Prostate gland (tissue), 2 donors: ENCODE data around the gene COX14. TPM values are rescaled to one million over a fixed set of nuclear protein-coding genes. Genes with fewer than 3 reads are reported as not detected.

ENCODE experiments used
- DNase-seq: peaks from one replicate; pipeline ENCODE4 v3.0.0-alpha.2; 2019; ENCODE audit warnings: low spot score
- H3K27ac ChIP-seq, 2 donors: fragments of 200-600 bp; sonication (generic); 2 replicates each; pipeline ENCODE4 v1.5.1; 2017 to 2019
- H3K27me3 ChIP-seq: fragments of 200-600 bp; sonication (generic); replicated peaks from 2 replicates; pipeline ENCODE4 v1.5.1; 2019; ENCODE audit not compliant: insufficient read depth
- H3K36me3 ChIP-seq, 2 donors: fragments of 200-600 bp; sonication (generic); 1 replicate in 1 of 2; 2 replicates in 1 of 2; pipeline versions ENCODE4 v1.5.1 to v1.8.1; 2017 to 2019
- H3K4me1 ChIP-seq: fragments of 200-600 bp; sonication (generic); replicated peaks from 2 replicates; pipeline ENCODE4 v1.5.1; 2019
- H3K4me3 ChIP-seq, 2 donors: fragments of 200-600 bp; sonication (generic); 2 replicates each; pipeline ENCODE4 v1.5.1; 2017 to 2019
- H3K9me3 ChIP-seq: fragments of 200-600 bp; sonication (generic); 2 replicates; pipeline ENCODE4 v1.5.1; 2017
- CTCF ChIP-seq, 4 experiments: fragments of 200-600 bp in 2 of 4; fragments of 450-650 bp in 2 of 4; sonication (generic) in 2 of 4; IDR thresholded peaks; 1 replicate in 3 of 4; 2 replicates in 1 of 4; pipeline ENCODE4 v1.5.1; 2016 to 2019; ENCODE audit warnings: antibody characterized with exemption in 4 of 4, mild to moderate bottlenecking in 2 of 4, moderate library complexity in 2 of 4
- POLR2A ChIP-seq: fragments of 450-650 bp; IDR thresholded peaks from one replicate; pipeline ENCODE4 v1.6.1; 2016; ENCODE audit warnings: antibody characterized with exemption, mild to moderate bottlenecking
- POLR2AphosphoS5 ChIP-seq: sonication (generic); formaldehyde crosslinking; IDR thresholded peaks from one replicate; pipeline ENCODE4 v1.6.1; 2017; ENCODE audit warnings: antibody characterized with exemption
- WGBS: methylation state at CpG from one replicate; pipeline ENCODE4 v1.1.5; 2018; 5-methylcytosine and 5-hydroxymethylcytosine counted together
- intact Hi-C: fragments of 100-400 bp; cut with DNase I; formaldehyde crosslinking; loops from one replicate; pipeline ENCODE4 v1.14.2; 2022
- total RNA-seq, 2 donors: library from RNA; depleted of rRNA; stranded (reverse); fragments of >200 nt; gene quantifications; one replicate each; pipeline ENCODE4 v1.1.0, GENCODE V29; 2016

The COX14 gene
- total RNA-seq, 2 donors from 2014 or later: 59.9 to 84.6 TPM

- no peak for DNase-seq
- intact Hi-C loops: loop anchor here (10.0 kb wide), 1 partner anchor 298 kb away; no protein-coding TSS in a partner anchor
- no peaks in the 10 kb centered on the region for H3K27me3 ChIP-seq
- H3K9me3 ChIP-seq: no peaks in the 10 kb centered on the region
- no peak overlapping the region for H3K27ac ChIP-seq
- H3K4me3 ChIP-seq: no peak overlapping the region
- H3K4me1 ChIP-seq: no peaks in the 10 kb centered on the region
- 85% methylated on average over 7 of the region's 7 CpGs for WGBS
- TF ChIP-seq POLR2A (no peak), POLR2AphosphoS5 (no peak), CTCF (IDR thresholded peaks at IDR 0.05) (no peak)
- no peaks in the 10 kb centered on the region for H3K36me3 ChIP-seq
These were observed 38.8 kb upstream of the COX14 start for GRCh38 chr12:50073206-50073605.

GRCh38 chr12:50073712-50074111 is 38.3 kb upstream of the COX14 start:
- Histone ChIP-seq H3K9me3 (no peaks in the 10 kb centered on the region), H3K36me3 (no peaks in the 10 kb centered on the region), H3K27ac (no peak overlapping the region), H3K27me3 (no peaks in the 10 kb centered on the region), H3K4me1 (no peaks in the 10 kb centered on the region), H3K4me3 (no peak overlapping the region)
- no peak for DNase-seq
- TF ChIP-seq POLR2AphosphoS5 (no peak), POLR2A (no peak), CTCF (IDR thresholded peaks at IDR 0.05) (no peak)
- 87% methylated on average over 10 of the region's 10 CpGs for WGBS
- intact Hi-C loops: loop anchor here (10.0 kb wide), 1 partner anchor 299 kb away; no protein-coding TSS in a partner anchor

GRCh38 chr12:50074936-50075807 is 36.9 kb upstream of the COX14 start:
- 10% methylated on average over 5 of the region's 9 CpGs for WGBS
- Histone ChIP-seq H3K4me1 (no peaks in the 10 kb centered on the region), H3K9me3 (no peaks in the 10 kb centered on the region), H3K36me3 (no peaks in the 10 kb centered on the region), H3K4me3 (no peak overlapping the region), H3K27ac (no peak overlapping the region), H3K27me3 (no peaks in the 10 kb centered on the region)
- intact Hi-C loops: loop anchor here (5.0 to 10.0 kb wide), 2 partner anchors 48 to 300 kb away; partner anchors contain the start of gene RACGAP1
- peak; percentile 66 to 96 (median 86) for TF ChIP-seq CTCF (IDR thresholded peaks at IDR 0.05)
- peak; percentile 40 for TF ChIP-seq POLR2AphosphoS5
- no peak for TF ChIP-seq POLR2A
- DNase-seq: peak; percentile 76

GRCh38 chr12:50075808-50076170 is 36.2 kb upstream of the COX14 start:
- no peak overlapping the region for H3K4me3 ChIP-seq
- DNase-seq: no peak
- H3K4me1 ChIP-seq: no peaks in the 10 kb centered on the region
- H3K9me3 ChIP-seq: no peaks in the 10 kb centered on the region
- 86% methylated on average over 1 of the region's 1 CpG for WGBS
- TF ChIP-seq CTCF (IDR thresholded peaks at IDR 0.05) (no peak), POLR2A (no peak), POLR2AphosphoS5 (no peak)
- intact Hi-C loops: loop anchor here (2.0 to 10.0 kb wide), 3 partner anchors 48 to 301 kb away; partner anchors contain the start of gene RACGAP1
- H3K27me3 ChIP-seq: no peaks in the 10 kb centered on the region
- no peak overlapping the region for H3K27ac ChIP-seq
- H3K36me3 ChIP-seq: no peaks in the 10 kb centered on the region
